Endothelial cell of umbilical vein (primary cell): ENCODE results near the gene MAGOHB. TPM values are rescaled to one million over a fixed set of nuclear protein-coding genes. Genes with fewer than 3 reads are reported as not detected.

Source experiments
- BruUV-seq: library from RNA; stranded (reverse); fragments of 400-500 nt; replicated peaks from 2 replicates; lab custom pipeline; 2021; lab: Mats Ljungman, UMichigan
- CTCF ChIA-PET: fragments of 300-600, 350-600 bp; sonication (Branson Sonifier 250); formaldehyde crosslinking; loops from one replicate; lab custom pipeline; 2021; ENCODE audit warnings: antibody characterized with exemption, inconsistent platforms; lab: Charles Lee
- POLR2A ChIA-PET: fragments of 300-600, 350-600 bp; sonication (Branson Sonifier 250); formaldehyde crosslinking; loops from one replicate; lab custom pipeline; 2021; ENCODE audit warnings: antibody characterized with exemption, inconsistent platforms; lab: Charles Lee
- DNase-seq: peaks from one replicate; pipeline ENCODE4 v3.0.0-alpha.2; 2011; ENCODE audit warnings: low read depth, low spot score
- FAIRE-seq: peaks from 2 replicates; lab custom pipeline; 2011; peaks lifted over from hg19 to GRCh38; lab: Jason Lieb, UNC
- H2AFZ ChIP-seq: 2 replicates; pipeline ENCODE4 v1.6.0; 2012; ENCODE audit warnings: low read depth, low read length, control low read depth, inconsistent platforms
- H3K27ac ChIP-seq: 2 replicates; pipeline ENCODE4 v1.5.1; 2011; ENCODE audit warnings: low read depth, mild to moderate bottlenecking, control low read depth, low read length, moderate library complexity; ENCODE audit not compliant: insufficient read depth
- H3K27me3 ChIP-seq, 2 experiments: 2 replicates each; pipeline versions ENCODE4 v1.6.0 to v1.6.1; 2011; ENCODE audit warnings: low read length in 2 of 2, mixed read lengths in 1 of 2; ENCODE audit not compliant: control insufficient read depth in 2 of 2, insufficient read depth in 2 of 2
- H3K36me3 ChIP-seq, 2 experiments: 2 replicates in 1 of 2; 3 replicates in 1 of 2; pipeline ENCODE4 v1.5.1; 2011; ENCODE audit warnings: low read length in 2 of 2, mild to moderate bottlenecking in 1 of 2, moderate library complexity in 1 of 2; ENCODE audit not compliant: control insufficient read depth in 2 of 2, insufficient read depth in 2 of 2; ENCODE audit errors: extremely low read depth in 1 of 2
- H3K4me1 ChIP-seq: 3 replicates; pipeline ENCODE4 v1.5.1; 2011; ENCODE audit warnings: mild to moderate bottlenecking, low read length; ENCODE audit not compliant: control insufficient read depth, insufficient read depth; ENCODE audit errors: extremely low read depth
- H3K4me2 ChIP-seq: 2 replicates; pipeline ENCODE4 v1.6.1; 2011; ENCODE audit warnings: low read length, control low read depth, mixed read lengths; ENCODE audit not compliant: insufficient read depth
- H3K4me3 ChIP-seq, 3 experiments: fragments of 200-600 bp in 1 of 3; sonication (generic), shearing (Covaris generic) in 1 of 3; replicated peaks in 1 of 3; 2 replicates each; pipeline ENCODE4 v1.5.1; 2011 to 2016; ENCODE audit warnings: control low read depth in 3 of 3, low read length in 3 of 3, mild to moderate bottlenecking in 2 of 3, inconsistent platforms in 1 of 3, low read depth in 1 of 3, moderate library complexity in 1 of 3; ENCODE audit not compliant: insufficient read depth in 1 of 3
- H3K79me2 ChIP-seq: 2 replicates; pipeline ENCODE4 v1.6.0; 2012; ENCODE audit warnings: low read length, inconsistent platforms; ENCODE audit not compliant: control insufficient read depth, insufficient read depth
- H3K9ac ChIP-seq: replicated peaks from 2 replicates; pipeline ENCODE3; 2011; ENCODE audit warnings: low read length, control low read depth; ENCODE audit not compliant: insufficient read depth; ENCODE audit errors: extremely low read depth
- H3K9me1 ChIP-seq: replicated peaks from 3 replicates; pipeline ENCODE4 v1.6.0; 2011; ENCODE audit warnings: mild to moderate bottlenecking, low read length; ENCODE audit not compliant: control insufficient read depth, insufficient read depth; ENCODE audit errors: extremely low read depth
- H3K9me3 ChIP-seq: replicated peaks from 2 replicates; pipeline ENCODE4 v1.5.1; 2012; ENCODE audit warnings: low read length, inconsistent platforms; ENCODE audit not compliant: control insufficient read depth, insufficient read depth
- H4K20me1 ChIP-seq: replicated peaks from 2 replicates; pipeline ENCODE3; 2011; ENCODE audit warnings: mild to moderate bottlenecking, low read length; ENCODE audit not compliant: control insufficient read depth, insufficient read depth; ENCODE audit errors: extremely low read depth
- EZH2 ChIP-seq: IDR thresholded peaks from 2 replicates; pipeline ENCODE4 v1.6.1; 2012; ENCODE audit warnings: borderline replicate concordance, low read depth, mild to moderate bottlenecking, moderate library complexity, low read length, inconsistent platforms; ENCODE audit not compliant: severe bottlenecking
- FOS ChIP-seq: IDR thresholded peaks from 2 replicates; pipeline ENCODE4 v1.6.1; 2011; ENCODE audit warnings: mild to moderate bottlenecking, low read length, moderate library complexity, borderline replicate concordance; ENCODE audit not compliant: insufficient read depth
- GATA2 ChIP-seq: IDR thresholded peaks from 2 replicates; pipeline ENCODE4 v1.7.0; 2011; ENCODE audit warnings: low read depth, mild to moderate bottlenecking, moderate library complexity, mixed read lengths, low read length; ENCODE audit not compliant: insufficient read length, insufficient read depth
- JUN ChIP-seq: IDR thresholded peaks from 2 replicates; pipeline ENCODE4 v1.6.1; 2011; ENCODE audit warnings: borderline replicate concordance, low read depth; ENCODE audit not compliant: insufficient read length, insufficient read depth
- MYC ChIP-seq: IDR thresholded peaks from one replicate; pipeline ENCODE4 v1.6.1; 2011; ENCODE audit warnings: mild to moderate bottlenecking, low read depth, low read length
- POLR2A ChIP-seq: IDR thresholded peaks from 2 replicates; pipeline ENCODE4 v1.6.1; 2012; ENCODE audit warnings: low read depth, mild to moderate bottlenecking, control low read depth, low read length
- dilution Hi-C: fragments of 300-500 bp; cut with MboI; formaldehyde crosslinking; loops from one replicate; pipeline ENCODE4 v1.15.0; 2019; ENCODE audit warnings: low sequenced_read_pairs; ENCODE audit not compliant: extremely low pct_ligation_motif_present
- intact Hi-C: fragments of 100-400 bp; cut with micrococcal nuclease; formaldehyde crosslinking; loops from one replicate; pipeline ENCODE4 v1.10.0; 2022
- polyA plus RNA-seq, 4 experiments: library from polyadenylated mRNA; depleted of rRNA in 3 of 4; stranded (reverse) in 3 of 4; unstranded in 1 of 4; fragments of >200 nt; gene quantifications; 2 replicates each; pipeline versions ENCODE4 v1.2.1 to v1.2.3, GENCODE V29; 2011 to 2012; ENCODE audit warnings: missing spikeins in 1 of 4
- total RNA-seq: library from RNA; stranded (reverse); gene quantifications from 2 replicates; pipeline ENCODE4 v1.2.3, GENCODE V29; 2021
- TF ChIP-seq, protein P1 (sequence below): IDR thresholded peaks from 2 replicates; pipeline ENCODE4 v1.6.1; 2011; ENCODE audit not compliant: insufficient read depth, insufficient read length
- TF ChIP-seq, protein P2 (sequence below), 2 donors: IDR thresholded peaks; 1 replicate in 1 of 2; 2 replicates in 1 of 2; pipeline ENCODE4 v1.5.1; 2011; ENCODE audit warnings: low read length in 2 of 2, mild to moderate bottlenecking in 2 of 2, moderate library complexity in 2 of 2, control low read depth in 1 of 2, inconsistent platforms in 1 of 2, low read depth in 1 of 2; ENCODE audit not compliant: insufficient read depth in 1 of 2; ENCODE audit errors: extremely low read depth in 1 of 2

Gene MAGOHB
- total and polyA plus RNA-seq, 2 donors (not counting 3 experiments of a cell fraction or from before 2014, with no cell fraction given): 8.9 to 48.3 TPM

DNA sequence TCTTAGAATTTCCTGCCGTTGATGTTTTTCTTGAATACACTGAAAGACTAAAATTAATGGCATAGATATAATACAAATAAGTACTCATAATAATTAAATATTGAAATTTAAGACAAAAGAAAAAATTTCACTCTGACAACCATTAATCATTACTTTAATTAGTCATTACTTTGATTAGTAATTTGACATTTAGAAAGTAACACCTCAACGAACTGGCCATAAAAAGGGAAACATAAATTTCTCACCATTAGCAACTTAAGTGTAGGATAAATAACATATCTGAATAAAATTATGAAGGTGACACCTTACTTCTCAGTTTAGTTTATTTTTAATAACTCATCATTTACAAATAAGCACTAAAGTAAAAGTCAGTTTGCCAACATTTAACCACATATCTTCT, 17.5 kb downstream of the MAGOHB start:
- Histone ChIP-seq H3K79me2 (no peaks in the 10 kb centered on the region), H3K36me3 (no peaks in the 10 kb centered on the region), H3K4me3 (no peak overlapping the region), H2AFZ (no peak overlapping the region), H3K9ac (no peak overlapping the region), H4K20me1 (no peaks in the 10 kb centered on the region), H3K27ac (no peak overlapping the region), H3K9me3 (no peaks in the 10 kb centered on the region), H3K9me1 (no peaks in the 10 kb centered on the region), H3K4me1 (no peaks in the 10 kb centered on the region), H3K27me3 (no peaks in the 10 kb centered on the region), H3K4me2 (no peak overlapping the region)
- BruUV-seq: no TSS peak
- intact Hi-C loops (no loop called here), dilution Hi-C loops (no loop called here)
- ChIA-PET CTCF (no interaction called here), POLR2A (no interaction called here)
- FAIRE-seq (no peak), DNase-seq (no peak)
- TF ChIP-seq EZH2 (no peak), FOS (no peak), GATA2 (no peak), POLR2A (no peak), MYC (no peak), JUN (no peak)
- TF ChIP-seq, protein P1, sequence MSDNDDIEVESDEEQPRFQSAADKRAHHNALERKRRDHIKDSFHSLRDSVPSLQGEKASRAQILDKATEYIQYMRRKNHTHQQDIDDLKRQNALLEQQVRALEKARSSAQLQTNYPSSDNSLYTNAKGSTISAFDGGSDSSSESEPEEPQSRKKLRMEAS: no peak
- TF ChIP-seq, protein P2, sequence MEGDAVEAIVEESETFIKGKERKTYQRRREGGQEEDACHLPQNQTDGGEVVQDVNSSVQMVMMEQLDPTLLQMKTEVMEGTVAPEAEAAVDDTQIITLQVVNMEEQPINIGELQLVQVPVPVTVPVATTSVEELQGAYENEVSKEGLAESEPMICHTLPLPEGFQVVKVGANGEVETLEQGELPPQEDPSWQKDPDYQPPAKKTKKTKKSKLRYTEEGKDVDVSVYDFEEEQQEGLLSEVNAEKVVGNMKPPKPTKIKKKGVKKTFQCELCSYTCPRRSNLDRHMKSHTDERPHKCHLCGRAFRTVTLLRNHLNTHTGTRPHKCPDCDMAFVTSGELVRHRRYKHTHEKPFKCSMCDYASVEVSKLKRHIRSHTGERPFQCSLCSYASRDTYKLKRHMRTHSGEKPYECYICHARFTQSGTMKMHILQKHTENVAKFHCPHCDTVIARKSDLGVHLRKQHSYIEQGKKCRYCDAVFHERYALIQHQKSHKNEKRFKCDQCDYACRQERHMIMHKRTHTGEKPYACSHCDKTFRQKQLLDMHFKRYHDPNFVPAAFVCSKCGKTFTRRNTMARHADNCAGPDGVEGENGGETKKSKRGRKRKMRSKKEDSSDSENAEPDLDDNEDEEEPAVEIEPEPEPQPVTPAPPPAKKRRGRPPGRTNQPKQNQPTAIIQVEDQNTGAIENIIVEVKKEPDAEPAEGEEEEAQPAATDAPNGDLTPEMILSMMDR (IDR thresholded peaks at IDR 0.05; ENCODE audit: extremely low read depth in 1 of 2, insufficient read depth in 1 of 2, low read depth in 1 of 2, low read length in 2 of 2): no peak
